ENCODE data around the gene PLAU. TPM values are rescaled to one million over a fixed set of nuclear protein-coding genes. Genes with fewer than 3 reads are reported as not detected.

PLAU gene
- total RNA-seq, 4 donors from 2014 or later: 6.4 to 11.2 (median 9.9) TPM

DNA sequence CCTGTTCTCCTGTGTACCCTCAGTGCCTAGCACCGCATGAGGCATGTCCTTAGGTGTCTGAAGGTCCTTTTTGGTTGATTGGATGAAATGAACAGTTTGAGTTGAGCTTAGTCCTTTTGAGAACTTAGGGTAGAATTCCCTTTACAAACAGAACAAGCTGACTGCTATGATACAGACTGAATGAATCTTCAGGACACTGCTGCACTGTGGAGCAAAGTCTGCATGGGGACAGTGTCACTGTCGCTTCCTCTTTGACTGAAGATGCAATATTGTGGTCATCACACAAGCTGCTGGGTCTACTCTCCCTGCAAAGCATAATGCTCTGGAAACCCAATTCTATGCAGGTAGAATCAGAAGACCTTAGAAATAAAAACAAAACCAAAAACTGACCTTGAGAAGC lies 8.6 kb upstream of the PLAU start:
- TF ChIP-seq, protein P1, sequence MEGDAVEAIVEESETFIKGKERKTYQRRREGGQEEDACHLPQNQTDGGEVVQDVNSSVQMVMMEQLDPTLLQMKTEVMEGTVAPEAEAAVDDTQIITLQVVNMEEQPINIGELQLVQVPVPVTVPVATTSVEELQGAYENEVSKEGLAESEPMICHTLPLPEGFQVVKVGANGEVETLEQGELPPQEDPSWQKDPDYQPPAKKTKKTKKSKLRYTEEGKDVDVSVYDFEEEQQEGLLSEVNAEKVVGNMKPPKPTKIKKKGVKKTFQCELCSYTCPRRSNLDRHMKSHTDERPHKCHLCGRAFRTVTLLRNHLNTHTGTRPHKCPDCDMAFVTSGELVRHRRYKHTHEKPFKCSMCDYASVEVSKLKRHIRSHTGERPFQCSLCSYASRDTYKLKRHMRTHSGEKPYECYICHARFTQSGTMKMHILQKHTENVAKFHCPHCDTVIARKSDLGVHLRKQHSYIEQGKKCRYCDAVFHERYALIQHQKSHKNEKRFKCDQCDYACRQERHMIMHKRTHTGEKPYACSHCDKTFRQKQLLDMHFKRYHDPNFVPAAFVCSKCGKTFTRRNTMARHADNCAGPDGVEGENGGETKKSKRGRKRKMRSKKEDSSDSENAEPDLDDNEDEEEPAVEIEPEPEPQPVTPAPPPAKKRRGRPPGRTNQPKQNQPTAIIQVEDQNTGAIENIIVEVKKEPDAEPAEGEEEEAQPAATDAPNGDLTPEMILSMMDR (IDR thresholded peaks at IDR 0.05; ENCODE audit: low read depth): no peak

DNA sequence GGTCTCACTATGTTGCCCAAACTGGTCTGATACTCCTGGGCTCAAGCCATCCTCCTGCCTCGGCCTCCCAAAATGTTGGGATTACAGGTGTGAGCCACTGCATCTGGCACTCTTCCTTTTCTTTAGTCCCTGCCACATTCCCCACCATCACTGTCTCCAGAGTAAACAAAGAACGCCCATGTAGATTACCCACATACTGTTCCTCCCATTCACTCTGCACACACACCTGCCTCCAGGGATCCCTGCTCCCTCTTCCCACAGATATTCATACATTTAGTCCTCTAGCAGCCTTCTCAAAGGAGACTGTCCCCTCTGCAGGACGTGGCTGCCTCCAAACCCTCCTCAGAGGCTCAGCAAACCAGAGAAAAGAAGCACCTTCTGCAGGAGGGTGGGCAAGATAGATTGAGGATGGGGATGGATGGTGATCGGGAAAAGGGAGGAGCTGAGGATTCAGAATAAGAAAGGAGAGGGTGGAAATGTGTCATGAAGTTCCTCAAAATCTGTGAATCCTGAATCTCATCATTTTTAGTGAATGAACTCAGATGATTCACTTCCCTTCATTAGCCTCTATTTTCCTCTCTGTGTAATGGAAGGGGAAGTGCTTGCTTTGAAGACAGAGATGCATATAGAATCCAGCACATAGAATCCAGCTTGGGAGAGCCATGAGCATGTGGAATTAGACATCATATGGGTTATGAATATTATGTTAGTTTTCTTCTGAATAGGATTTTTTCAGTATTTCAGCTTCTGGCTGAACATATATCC lies 5.5 kb upstream of the PLAU start:
- TF ChIP-seq, protein P1 (IDR thresholded peaks at IDR 0.05; ENCODE audit: low read depth): no peak

DNA sequence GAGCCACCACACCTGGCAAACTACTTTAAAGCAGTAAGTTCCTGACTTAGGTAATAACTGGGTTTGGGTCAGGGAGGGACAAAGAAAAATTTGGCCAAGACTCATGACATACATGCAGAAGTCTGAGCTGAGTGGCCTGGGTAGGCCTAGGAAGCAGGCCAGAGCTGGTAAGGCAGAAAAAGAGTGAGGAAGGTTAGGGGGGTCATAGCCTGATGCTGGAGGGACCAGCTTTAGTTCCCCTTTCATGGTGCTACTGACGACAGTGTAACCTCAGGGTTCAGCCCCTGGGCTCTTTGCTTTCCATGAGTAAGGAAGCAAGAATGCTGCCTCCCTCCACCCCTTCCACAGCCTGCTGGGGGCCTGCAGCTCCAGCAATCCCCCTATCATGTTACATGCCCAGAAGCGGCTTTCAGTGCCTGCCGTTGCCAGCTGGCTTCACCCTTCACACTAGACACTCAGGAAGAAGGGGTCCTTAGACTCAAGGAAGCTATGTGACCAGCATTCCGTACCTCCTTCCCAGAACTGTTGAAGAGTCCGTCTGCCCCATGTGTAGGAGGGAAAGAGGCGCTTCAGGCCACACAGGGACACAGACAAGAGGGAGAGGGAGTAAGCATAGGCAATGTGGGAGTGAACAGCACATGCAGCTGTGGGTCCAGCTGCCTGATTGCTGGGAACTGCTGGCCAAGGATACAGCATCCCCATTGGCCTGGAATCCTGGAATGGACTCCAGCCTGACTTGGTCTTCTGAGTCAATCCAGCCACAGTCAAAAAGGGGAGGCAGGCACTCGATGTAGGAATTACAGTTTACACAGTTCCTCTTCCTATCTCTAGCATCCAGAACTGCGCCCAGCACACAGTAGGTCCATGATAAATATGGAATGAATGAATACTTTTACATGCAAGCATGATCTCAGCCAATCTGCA lies 4.1 kb upstream of the PLAU start:
- TF ChIP-seq, protein P1 (IDR thresholded peaks at IDR 0.05; ENCODE audit: low read depth): no peak

DNA sequence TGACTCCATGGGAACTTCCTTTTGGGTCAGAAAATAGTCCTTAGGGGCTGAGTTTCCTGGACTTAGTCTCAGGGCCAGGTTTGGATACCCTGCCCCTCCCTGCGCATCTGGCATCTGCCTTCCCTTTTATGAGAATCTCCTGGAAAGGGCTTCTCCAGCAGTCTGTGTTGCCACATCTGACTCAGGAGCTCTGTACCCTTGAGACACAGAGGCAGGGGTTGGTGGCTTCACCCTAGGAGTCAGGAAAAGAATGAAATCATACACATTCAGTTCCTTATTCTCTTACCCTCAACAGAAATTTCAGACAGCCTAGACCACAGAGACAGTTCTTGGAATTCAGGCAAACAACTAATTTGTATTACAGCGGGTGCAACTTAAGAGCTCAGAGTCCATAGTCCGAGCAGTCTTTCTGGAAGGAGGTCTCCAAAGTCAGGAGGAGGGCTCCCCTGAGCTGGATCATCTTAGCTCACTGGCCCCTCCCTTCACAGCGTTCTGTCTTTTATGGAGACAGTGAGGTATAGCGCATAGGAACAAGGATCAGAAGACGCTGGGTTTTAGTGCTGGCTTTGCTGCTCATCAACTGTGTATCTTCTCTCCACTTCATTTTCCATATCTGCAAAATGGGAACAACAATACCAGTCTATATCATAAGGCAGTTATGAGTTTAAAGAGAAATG lies 3.0 kb upstream of the PLAU start:
- TF ChIP-seq, protein P1 (IDR thresholded peaks at IDR 0.05; ENCODE audit: low read depth): no peak

DNA sequence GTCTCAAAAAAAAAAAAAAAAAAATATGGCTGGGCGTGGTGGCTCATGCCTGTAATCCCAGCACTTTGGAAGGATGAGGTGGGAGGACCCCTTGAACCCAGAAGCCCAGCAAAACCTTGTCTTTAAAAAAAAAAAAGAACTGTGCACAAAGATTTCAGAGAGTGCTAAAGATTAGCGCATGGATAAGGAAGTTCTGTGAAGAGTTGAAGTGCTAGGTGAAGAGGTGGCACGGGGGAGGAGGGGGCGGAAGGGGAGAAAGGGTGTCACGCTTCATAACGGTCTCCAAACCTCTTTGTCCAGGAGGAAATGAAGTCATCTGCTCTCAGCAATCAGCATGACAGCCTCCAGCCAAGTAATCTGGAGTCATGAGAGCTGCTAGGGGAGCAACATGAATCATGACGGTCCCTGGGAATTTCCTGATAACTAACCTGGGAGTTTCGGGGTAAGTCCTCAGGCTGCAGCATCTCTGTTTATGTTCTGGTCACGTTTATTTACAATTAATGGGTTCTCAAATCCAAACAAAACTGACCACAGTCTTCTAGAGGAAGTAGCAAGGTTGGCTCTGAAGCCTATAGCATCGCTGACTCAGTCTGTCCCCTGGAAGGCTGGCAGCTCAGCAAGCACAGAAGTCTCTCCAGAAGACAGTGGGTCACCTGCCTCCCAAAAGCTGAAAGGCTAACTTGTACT lies 1.9 kb upstream of the PLAU start:
- TF ChIP-seq, protein P1 (IDR thresholded peaks at IDR 0.05; ENCODE audit: low read depth): no peak

DNA sequence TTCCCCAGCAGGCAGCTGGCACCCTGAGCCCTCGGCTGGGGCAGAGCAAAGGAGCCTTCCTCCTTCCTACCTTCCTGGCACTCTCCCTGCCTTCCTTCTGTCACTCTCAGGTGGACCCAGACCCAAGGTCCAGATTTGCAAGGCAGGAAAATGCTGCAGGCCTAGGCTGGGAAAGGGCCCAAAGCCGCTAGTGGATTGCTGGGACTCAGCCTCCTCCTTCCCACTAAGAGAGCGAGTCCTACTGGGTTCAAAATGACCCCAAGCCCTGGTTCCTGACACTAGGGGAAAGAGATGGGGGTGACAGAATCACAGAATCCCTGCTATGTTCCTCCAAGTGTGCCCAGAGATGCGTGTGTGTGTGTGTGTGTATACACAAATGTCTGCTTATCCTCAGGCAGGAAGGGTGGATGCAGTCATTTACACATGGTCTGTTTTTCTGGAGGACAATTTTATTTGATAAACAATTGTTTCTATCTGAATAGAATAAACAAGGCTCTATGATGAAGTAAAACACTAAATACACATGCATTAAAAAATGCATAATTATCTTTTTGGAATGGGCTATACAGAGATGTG lies 1.3 kb upstream of the PLAU start:
- TF ChIP-seq, protein P1 (IDR thresholded peaks at IDR 0.05; ENCODE audit: low read depth): no peak

Data from subcutaneous adipose tissue (tissue), 4 donors.